ENCODE results near the gene TMEM273. TPM values are rescaled to one million over a fixed set of nuclear protein-coding genes. Genes with fewer than 3 reads are reported as not detected.

The TMEM273 gene
- total RNA-seq, 4 donors from 2014 or later: 4.9 to 11.2 (median 7.8) TPM

- H3K27me3 ChIP-seq: no peaks in the 10 kb centered on the region
- DNase-seq (no peak), ATAC-seq (no peak)
- H3K27ac ChIP-seq: no peak overlapping the region
- TF ChIP-seq, protein P1, sequence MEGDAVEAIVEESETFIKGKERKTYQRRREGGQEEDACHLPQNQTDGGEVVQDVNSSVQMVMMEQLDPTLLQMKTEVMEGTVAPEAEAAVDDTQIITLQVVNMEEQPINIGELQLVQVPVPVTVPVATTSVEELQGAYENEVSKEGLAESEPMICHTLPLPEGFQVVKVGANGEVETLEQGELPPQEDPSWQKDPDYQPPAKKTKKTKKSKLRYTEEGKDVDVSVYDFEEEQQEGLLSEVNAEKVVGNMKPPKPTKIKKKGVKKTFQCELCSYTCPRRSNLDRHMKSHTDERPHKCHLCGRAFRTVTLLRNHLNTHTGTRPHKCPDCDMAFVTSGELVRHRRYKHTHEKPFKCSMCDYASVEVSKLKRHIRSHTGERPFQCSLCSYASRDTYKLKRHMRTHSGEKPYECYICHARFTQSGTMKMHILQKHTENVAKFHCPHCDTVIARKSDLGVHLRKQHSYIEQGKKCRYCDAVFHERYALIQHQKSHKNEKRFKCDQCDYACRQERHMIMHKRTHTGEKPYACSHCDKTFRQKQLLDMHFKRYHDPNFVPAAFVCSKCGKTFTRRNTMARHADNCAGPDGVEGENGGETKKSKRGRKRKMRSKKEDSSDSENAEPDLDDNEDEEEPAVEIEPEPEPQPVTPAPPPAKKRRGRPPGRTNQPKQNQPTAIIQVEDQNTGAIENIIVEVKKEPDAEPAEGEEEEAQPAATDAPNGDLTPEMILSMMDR (IDR thresholded peaks at IDR 0.05 in 4 of 5, conservative IDR thresholded peaks at IDR 0.05 in 1 of 5): no peak
- TF ChIP-seq POLR2A (IDR thresholded peaks at IDR 0.05): no peak
- H3K36me3 ChIP-seq: no peaks in the 10 kb centered on the region
- no peak overlapping the region for H3K4me3 ChIP-seq
- no peaks in the 10 kb centered on the region for H3K9me3 ChIP-seq
- in situ Hi-C loops (cut with MboI; ENCODE audit: low sequenced_read_pairs in 4 of 4): no loop called here
- intact Hi-C loops (cut with DNase I; ENCODE audit: low total_unique reads): no loop called here
- no peaks in the 10 kb centered on the region for H3K4me1 ChIP-seq
These were observed 67.3 kb downstream of the TMEM273 start for GRCh38 chr10:49120911-49121310.

GRCh38 chr10:49119746-49120145, 68.4 kb downstream of the TMEM273 start:
- intact Hi-C loops (cut with DNase I; ENCODE audit: low total_unique reads) (loop anchor here (10.0 kb wide), 1 partner anchor 135 kb away; no protein-coding TSS in a partner anchor), in situ Hi-C loops (cut with MboI; ENCODE audit: low sequenced_read_pairs in 4 of 4) (no loop called here)
- H3K27ac ChIP-seq: no peak overlapping the region

DNA sequence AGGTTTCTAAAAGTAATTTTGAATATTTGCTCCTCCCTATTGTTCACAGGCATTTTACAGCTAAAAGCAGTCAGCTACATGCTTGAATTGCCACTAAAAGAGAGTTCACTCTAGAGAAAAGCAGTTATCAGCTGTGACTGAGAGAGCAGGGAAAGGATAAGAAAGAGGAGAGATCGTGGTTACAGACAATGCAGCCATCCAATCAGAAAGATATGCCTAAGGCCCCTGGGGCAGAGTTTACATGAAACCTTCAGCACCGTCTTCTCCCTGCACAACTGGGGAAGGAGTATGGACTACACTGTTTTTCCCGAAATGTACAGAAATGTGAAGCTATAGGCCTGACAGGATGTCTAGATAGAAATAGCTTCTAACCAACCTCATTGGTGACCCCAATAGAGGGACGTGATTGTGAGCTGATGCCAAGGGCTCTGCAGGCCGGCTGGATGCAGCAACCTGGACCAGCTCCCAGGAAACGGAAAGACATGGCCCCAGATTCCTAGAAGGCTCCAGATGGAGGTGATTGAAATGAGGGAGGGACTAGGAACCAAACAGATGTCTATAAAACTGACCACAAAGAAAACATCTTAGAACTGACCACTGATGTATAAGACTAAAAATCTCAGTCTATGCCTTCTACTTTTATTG, 69.6 kb downstream of the TMEM273 start:
- Histone ChIP-seq H3K36me3 (no peaks in the 10 kb centered on the region), H3K27me3 (no peaks in the 10 kb centered on the region), H3K4me3 (no peak overlapping the region), H3K27ac (no peak overlapping the region), H3K9me3 (no peaks in the 10 kb centered on the region), H3K4me1 (peaks cover 0 to 3% of the 10 kb centered on the region in 2 donors)
- ATAC-seq (no peak), DNase-seq (no peak)
- no peak for TF ChIP-seq POLR2A (IDR thresholded peaks at IDR 0.05)
- TF ChIP-seq, protein P1 (IDR thresholded peaks at IDR 0.05 in 4 of 5, conservative IDR thresholded peaks at IDR 0.05 in 1 of 5): no peak
- in situ Hi-C loops (cut with MboI; ENCODE audit: low sequenced_read_pairs in 4 of 4): no loop called here
- intact Hi-C loops (cut with DNase I; ENCODE audit: low total_unique reads): loop anchor here (10.0 kb wide), 1 partner anchor 134 kb away; no protein-coding TSS in a partner anchor

More at GRCh38 chr10:49119746-49120145, 68.4 kb downstream of the TMEM273 start:
- TF ChIP-seq, protein P1 (IDR thresholded peaks at IDR 0.05 in 4 of 5, conservative IDR thresholded peaks at IDR 0.05 in 1 of 5): no peak
- no peak for TF ChIP-seq POLR2A (IDR thresholded peaks at IDR 0.05)
- DNase-seq (no peak), ATAC-seq (no peak)
- H3K4me3 ChIP-seq: no peak overlapping the region
- no peaks in the 10 kb centered on the region for H3K27me3 ChIP-seq
- H3K36me3 ChIP-seq: no peaks in the 10 kb centered on the region
- H3K4me1 ChIP-seq: no peaks in the 10 kb centered on the region
- no peaks in the 10 kb centered on the region for H3K9me3 ChIP-seq

- TF ChIP-seq, protein P1 (IDR thresholded peaks at IDR 0.05 in 4 of 5, conservative IDR thresholded peaks at IDR 0.05 in 1 of 5): no peak
- no peak for TF ChIP-seq POLR2A (IDR thresholded peaks at IDR 0.05)
- intact Hi-C loops (cut with DNase I; ENCODE audit: low total_unique reads) (loop anchor here (10.0 kb wide), 1 partner anchor 133 kb away; no protein-coding TSS in a partner anchor), in situ Hi-C loops (cut with MboI; ENCODE audit: low sequenced_read_pairs in 4 of 4) (no loop called here)
- H3K36me3 ChIP-seq: no peaks in the 10 kb centered on the region
- no peak overlapping the region for H3K4me3 ChIP-seq
- no peak for ATAC-seq
- no peaks in the 10 kb centered on the region for H3K27me3 ChIP-seq
- H3K9me3 ChIP-seq: no peaks in the 10 kb centered on the region
- peaks cover 3 to 5% of the 10 kb centered on the region in 2 donors for H3K4me1 ChIP-seq
- no peak overlapping the region for H3K27ac ChIP-seq
- DNase-seq: no peak
These were observed 70.7 kb downstream of the TMEM273 start for GRCh38 chr10:49117376-49118070.
